ENCODE data around the gene CILP2.

The CILP2 gene

GRCh38 chr19:19507354-19507753 lies 30.7 kb upstream of the CILP2 start:
- Histone ChIP-seq H3K27me3 (ENCODE audit: control insufficient read depth in 2 of 2, insufficient read depth in 2 of 2, low read length in 2 of 2) (no peaks in the 10 kb centered on the region), H3K9me3 (ENCODE audit: control insufficient read depth in 2 of 2, low read length in 2 of 2) (no peaks in the 10 kb centered on the region), H3K4me3 (ENCODE audit: low read length in 2 of 2) (no peak overlapping the region), H3K27ac (ENCODE audit: low read depth in 2 of 2, low read length in 2 of 2) (no peak overlapping the region), H3K4me1 (ENCODE audit: control insufficient read depth in 2 of 2, insufficient read depth in 2 of 2, low read length in 2 of 2) (no peaks in the 10 kb centered on the region), H3K9ac (ENCODE audit: low read depth in 1 of 2, low read length in 2 of 2) (no peak overlapping the region), H3K36me3 (ENCODE audit: control insufficient read depth in 2 of 2, insufficient read depth in 2 of 2, low read length in 2 of 2) (peaks cover 34 to 40% of the 10 kb centered on the region in 2 donors)

DNA sequence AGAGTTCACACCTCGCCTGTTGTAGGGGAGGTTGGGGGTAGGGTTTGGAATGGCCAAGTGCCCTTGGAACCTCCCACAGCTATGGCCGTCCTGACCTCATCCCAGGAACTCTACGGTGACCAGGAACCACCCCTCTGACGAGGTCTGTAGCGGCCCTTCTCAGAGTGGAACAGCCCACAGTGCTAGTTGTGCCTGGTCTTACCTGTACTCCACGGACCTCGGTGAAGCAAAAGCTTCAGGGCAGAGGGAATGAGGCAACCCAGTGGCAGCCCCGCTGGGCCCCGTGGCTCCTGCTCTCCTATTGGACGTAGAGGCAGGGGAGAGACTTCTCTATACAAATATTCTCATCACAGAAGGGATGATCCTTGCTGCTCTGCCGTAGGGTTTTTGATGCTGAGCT lies 29.8 kb upstream of the CILP2 start:
- Histone ChIP-seq H3K27ac (ENCODE audit: low read depth in 2 of 2, low read length in 2 of 2) (no peak overlapping the region), H3K4me1 (ENCODE audit: control insufficient read depth in 2 of 2, insufficient read depth in 2 of 2, low read length in 2 of 2) (no peaks in the 10 kb centered on the region), H3K36me3 (ENCODE audit: control insufficient read depth in 2 of 2, insufficient read depth in 2 of 2, low read length in 2 of 2) (peaks cover 25 to 31% of the 10 kb centered on the region in 2 donors), H3K4me3 (ENCODE audit: low read length in 2 of 2) (no peak overlapping the region), H3K27me3 (ENCODE audit: control insufficient read depth in 2 of 2, insufficient read depth in 2 of 2, low read length in 2 of 2) (no peaks in the 10 kb centered on the region), H3K9me3 (ENCODE audit: control insufficient read depth in 2 of 2, low read length in 2 of 2) (no peaks in the 10 kb centered on the region), H3K9ac (ENCODE audit: low read depth in 1 of 2, low read length in 2 of 2) (no peak overlapping the region)

- Histone ChIP-seq H3K4me3 (ENCODE audit: low read length in 2 of 2) (no peak overlapping the region), H3K36me3 (ENCODE audit: control insufficient read depth in 2 of 2, insufficient read depth in 2 of 2, low read length in 2 of 2) (peaks cover 12% of the 10 kb centered on the region in 2 donors), H3K27me3 (ENCODE audit: control insufficient read depth in 2 of 2, insufficient read depth in 2 of 2, low read length in 2 of 2) (no peaks in the 10 kb centered on the region), H3K9me3 (ENCODE audit: control insufficient read depth in 2 of 2, low read length in 2 of 2) (no peaks in the 10 kb centered on the region), H3K9ac (ENCODE audit: low read depth in 1 of 2, low read length in 2 of 2) (no peak overlapping the region), H3K4me1 (ENCODE audit: control insufficient read depth in 2 of 2, insufficient read depth in 2 of 2, low read length in 2 of 2) (peaks cover 2 to 4% of the 10 kb centered on the region in 2 donors), H3K27ac (ENCODE audit: low read depth in 2 of 2, low read length in 2 of 2) (no peak overlapping the region)
Observed at GRCh38 chr19:19510432-19510831, 27.6 kb upstream of the CILP2 start.

DNA sequence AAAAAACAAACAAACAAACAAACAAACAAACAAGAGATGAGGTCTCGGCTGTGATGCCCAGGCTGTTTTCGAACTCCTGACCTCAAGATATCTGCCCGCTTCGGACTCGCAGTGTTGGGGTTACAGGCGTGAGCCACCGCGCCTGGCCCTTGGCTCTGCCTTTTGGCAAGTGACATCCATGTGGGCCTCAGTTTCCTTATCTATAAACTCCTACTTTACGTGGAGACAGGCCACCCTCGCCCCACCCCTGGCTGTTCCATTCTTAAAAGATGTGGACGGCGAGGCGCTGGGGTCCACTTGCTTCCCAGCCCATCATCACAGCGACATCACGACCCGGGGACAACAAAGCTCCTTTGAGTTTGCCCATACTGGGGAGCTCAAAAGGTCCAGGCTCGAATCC lies 24.4 kb upstream of the CILP2 start:
- Histone ChIP-seq H3K4me3 (ENCODE audit: low read length in 2 of 2) (peak overlapping the region in 1 of 2 donors; percentile 15), H3K4me1 (ENCODE audit: control insufficient read depth in 2 of 2, insufficient read depth in 2 of 2, low read length in 2 of 2) (peaks cover 7 to 14% of the 10 kb centered on the region in 2 donors), H3K9ac (ENCODE audit: low read depth in 1 of 2, low read length in 2 of 2) (no peak overlapping the region), H3K36me3 (ENCODE audit: control insufficient read depth in 2 of 2, insufficient read depth in 2 of 2, low read length in 2 of 2) (no peaks in the 10 kb centered on the region), H3K27me3 (ENCODE audit: control insufficient read depth in 2 of 2, insufficient read depth in 2 of 2, low read length in 2 of 2) (no peaks in the 10 kb centered on the region), H3K9me3 (ENCODE audit: control insufficient read depth in 2 of 2, low read length in 2 of 2) (no peaks in the 10 kb centered on the region), H3K27ac (ENCODE audit: low read depth in 2 of 2, low read length in 2 of 2) (no peak overlapping the region)

DNA sequence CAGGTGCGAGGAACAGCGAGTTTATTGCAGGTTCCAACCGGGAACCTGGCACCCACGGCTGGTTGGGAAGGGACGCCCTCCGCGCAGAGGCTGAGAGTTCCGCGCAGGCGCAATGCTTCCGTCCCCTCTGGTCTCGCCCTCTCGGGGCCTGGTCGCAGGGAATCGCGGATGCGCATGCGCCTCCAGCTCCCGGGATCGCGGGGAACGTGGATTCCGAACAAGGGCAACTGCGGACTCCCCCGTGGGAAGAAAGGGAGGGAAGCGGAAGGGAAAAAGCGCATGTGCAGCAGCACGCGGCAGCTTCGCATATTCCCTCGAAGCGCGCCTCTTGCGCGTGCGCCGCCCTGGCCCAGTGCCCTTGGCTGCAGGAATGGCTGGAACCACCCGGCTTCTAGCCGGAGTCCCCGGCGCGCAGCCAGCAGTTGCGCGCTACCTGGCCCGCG lies 23.8 kb upstream of the CILP2 start:
- Histone ChIP-seq H3K4me1 (ENCODE audit: control insufficient read depth in 2 of 2, insufficient read depth in 2 of 2, low read length in 2 of 2) (peaks cover 7 to 14% of the 10 kb centered on the region in 2 donors), H3K9me3 (ENCODE audit: control insufficient read depth in 2 of 2, low read length in 2 of 2) (no peaks in the 10 kb centered on the region), H3K27me3 (ENCODE audit: control insufficient read depth in 2 of 2, insufficient read depth in 2 of 2, low read length in 2 of 2) (no peaks in the 10 kb centered on the region), H3K36me3 (ENCODE audit: control insufficient read depth in 2 of 2, insufficient read depth in 2 of 2, low read length in 2 of 2) (peaks cover 0 to under 1% of the 10 kb centered on the region in 2 donors), H3K27ac (ENCODE audit: low read depth in 2 of 2, low read length in 2 of 2) (no peak overlapping the region), H3K9ac (ENCODE audit: low read depth in 1 of 2, low read length in 2 of 2) (no peak overlapping the region), H3K4me3 (ENCODE audit: low read length in 2 of 2) (peak overlapping the region in 1 of 2 donors; percentile 15)

- H3K9me3 ChIP-seq (ENCODE audit: control insufficient read depth in 2 of 2, low read length in 2 of 2) = no peaks in the 10 kb centered on the region
- H3K4me3 ChIP-seq (ENCODE audit: low read length in 2 of 2) = peak within 1 kb of the TSS; percentile 76 to 98
- H3K36me3 ChIP-seq (ENCODE audit: control insufficient read depth in 2 of 2, insufficient read depth in 2 of 2, low read length in 2 of 2) = peaks cover 0 to 6% of the 10 kb centered on the region in 2 donors
- no peaks in the 10 kb centered on the region for H3K27me3 ChIP-seq (ENCODE audit: control insufficient read depth in 2 of 2, insufficient read depth in 2 of 2, low read length in 2 of 2)
- peak within 1 kb of the TSS; percentile 84 for H3K27ac ChIP-seq (ENCODE audit: low read depth in 2 of 2, low read length in 2 of 2)
- H3K9ac ChIP-seq (ENCODE audit: low read depth in 1 of 2, low read length in 2 of 2) = peak within 1 kb of the TSS; percentile 87 to 95
- H3K4me1 ChIP-seq (ENCODE audit: control insufficient read depth in 2 of 2, insufficient read depth in 2 of 2, low read length in 2 of 2) = peaks cover 7 to 14% of the 10 kb centered on the region in 2 donors
Observed at GRCh38 chr19:19514881-19515641, 23.0 kb upstream of the CILP2 start, which contains the start of gene TSSK6. TSS of gene TSSK6 (minus strand) at chr19:19515548. CDS start at chr19:19515427, 121 bp downstream.

GRCh38 chr19:19515642-19516519 lies 22.2 kb upstream of the CILP2 start, which contains the start of gene NDUFA13:
TSS of gene NDUFA13 (plus strand) at chr19:19516225. CDS start at chr19:19516239, 14 bp downstream.
- Histone ChIP-seq H3K4me3 (ENCODE audit: low read length in 2 of 2) (peak within 1 kb of the TSS; percentile 76 to 98), H3K36me3 (ENCODE audit: control insufficient read depth in 2 of 2, insufficient read depth in 2 of 2, low read length in 2 of 2) (peaks cover 0 to 12% of the 10 kb centered on the region in 2 donors), H3K27me3 (ENCODE audit: control insufficient read depth in 2 of 2, insufficient read depth in 2 of 2, low read length in 2 of 2) (no peaks in the 10 kb centered on the region), H3K9me3 (ENCODE audit: control insufficient read depth in 2 of 2, low read length in 2 of 2) (no peaks in the 10 kb centered on the region), H3K27ac (ENCODE audit: low read depth in 2 of 2, low read length in 2 of 2) (peak within 1 kb of the TSS; percentile 84), H3K9ac (ENCODE audit: low read depth in 1 of 2, low read length in 2 of 2) (peak within 1 kb of the TSS; percentile 87 to 95), H3K4me1 (ENCODE audit: control insufficient read depth in 2 of 2, insufficient read depth in 2 of 2, low read length in 2 of 2) (peaks cover 7 to 14% of the 10 kb centered on the region in 2 donors)

- Histone ChIP-seq H3K9me3 (ENCODE audit: control insufficient read depth in 2 of 2, low read length in 2 of 2) (no peaks in the 10 kb centered on the region), H3K36me3 (ENCODE audit: control insufficient read depth in 2 of 2, insufficient read depth in 2 of 2, low read length in 2 of 2) (peaks cover 0 to 13% of the 10 kb centered on the region in 2 donors), H3K4me1 (ENCODE audit: control insufficient read depth in 2 of 2, insufficient read depth in 2 of 2, low read length in 2 of 2) (peaks cover 7 to 14% of the 10 kb centered on the region in 2 donors), H3K4me3 (ENCODE audit: low read length in 2 of 2) (peak overlapping the region in 1 of 2 donors; percentile 98), H3K27ac (ENCODE audit: low read depth in 2 of 2, low read length in 2 of 2) (no peak overlapping the region), H3K9ac (ENCODE audit: low read depth in 1 of 2, low read length in 2 of 2) (no peak overlapping the region), H3K27me3 (ENCODE audit: control insufficient read depth in 2 of 2, insufficient read depth in 2 of 2, low read length in 2 of 2) (no peaks in the 10 kb centered on the region)
Observed at GRCh38 chr19:19517235-19517619, 20.8 kb upstream of the CILP2 start.

DNA sequence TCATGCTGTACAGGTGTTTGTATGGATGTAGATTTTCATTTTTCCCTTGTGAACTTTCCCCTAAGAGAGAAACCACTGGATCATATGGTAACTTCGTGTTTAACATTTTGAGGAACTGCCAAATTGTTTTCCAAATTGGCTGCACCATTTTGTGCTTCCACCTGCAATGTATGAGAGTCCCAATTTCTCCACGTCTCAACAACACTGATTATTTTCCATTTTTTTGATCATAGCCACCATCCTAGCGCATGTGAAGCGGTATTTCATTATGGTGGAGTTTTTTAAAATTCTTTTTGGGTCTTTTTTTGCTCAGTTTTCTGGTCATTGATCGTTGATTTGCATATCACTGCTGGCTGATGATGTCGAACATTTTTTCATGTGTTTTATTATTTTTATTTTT lies 17.1 kb upstream of the CILP2 start:
- Histone ChIP-seq H3K9me3 (ENCODE audit: control insufficient read depth in 2 of 2, low read length in 2 of 2) (no peaks in the 10 kb centered on the region), H3K36me3 (ENCODE audit: control insufficient read depth in 2 of 2, insufficient read depth in 2 of 2, low read length in 2 of 2) (peaks cover 4 to 21% of the 10 kb centered on the region in 2 donors), H3K27ac (ENCODE audit: low read depth in 2 of 2, low read length in 2 of 2) (no peak overlapping the region), H3K4me3 (ENCODE audit: low read length in 2 of 2) (no peak overlapping the region), H3K4me1 (ENCODE audit: control insufficient read depth in 2 of 2, insufficient read depth in 2 of 2, low read length in 2 of 2) (peaks cover 4 to 7% of the 10 kb centered on the region in 2 donors), H3K27me3 (ENCODE audit: control insufficient read depth in 2 of 2, insufficient read depth in 2 of 2, low read length in 2 of 2) (no peaks in the 10 kb centered on the region), H3K9ac (ENCODE audit: low read depth in 1 of 2, low read length in 2 of 2) (no peak overlapping the region)

DNA sequence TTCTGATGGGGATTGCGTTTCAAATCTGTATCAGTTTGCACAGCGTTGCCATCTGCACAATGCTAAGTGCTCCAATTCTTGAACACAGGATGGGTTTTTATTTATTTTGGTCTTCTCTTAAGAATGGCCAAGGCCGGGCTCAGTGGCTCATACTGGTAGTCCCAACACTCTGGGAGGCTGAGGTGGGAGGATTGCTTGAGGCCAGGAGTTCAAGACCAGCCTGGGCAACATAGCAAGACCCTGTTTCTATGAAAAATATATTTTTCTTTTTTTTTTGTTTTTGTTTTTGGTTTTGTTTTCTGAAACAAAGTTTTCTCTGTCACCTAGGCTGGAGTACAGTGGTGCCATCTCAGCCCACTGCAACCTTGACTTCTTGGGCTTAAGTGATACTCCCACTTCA lies 14.9 kb upstream of the CILP2 start:
- no peak overlapping the region for H3K9ac ChIP-seq (ENCODE audit: low read depth in 1 of 2, low read length in 2 of 2)
- peaks cover 12 to 33% of the 10 kb centered on the region in 2 donors for H3K36me3 ChIP-seq (ENCODE audit: control insufficient read depth in 2 of 2, insufficient read depth in 2 of 2, low read length in 2 of 2)
- no peaks in the 10 kb centered on the region for H3K4me1 ChIP-seq (ENCODE audit: control insufficient read depth in 2 of 2, insufficient read depth in 2 of 2, low read length in 2 of 2)
- no peaks in the 10 kb centered on the region for H3K27me3 ChIP-seq (ENCODE audit: control insufficient read depth in 2 of 2, insufficient read depth in 2 of 2, low read length in 2 of 2)
- H3K27ac ChIP-seq (ENCODE audit: low read depth in 2 of 2, low read length in 2 of 2) = no peak overlapping the region
- H3K4me3 ChIP-seq (ENCODE audit: low read length in 2 of 2) = no peak overlapping the region
- no peaks in the 10 kb centered on the region for H3K9me3 ChIP-seq (ENCODE audit: control insufficient read depth in 2 of 2, low read length in 2 of 2)
